ENCODE results near the gene DIDO1. TPM values are rescaled to one million over a fixed set of nuclear protein-coding genes. Genes with fewer than 3 reads are reported as not detected.
"Not testable (repeated sequence)": the region's sequence is repeated elsewhere in the genome, so short reads cannot be mapped to it uniquely, and the experiment has no call there.

Gene DIDO1
- total and polyA plus RNA-seq, 9 donors: 35.0 to 42.0 (median 38.2) TPM

DNA sequence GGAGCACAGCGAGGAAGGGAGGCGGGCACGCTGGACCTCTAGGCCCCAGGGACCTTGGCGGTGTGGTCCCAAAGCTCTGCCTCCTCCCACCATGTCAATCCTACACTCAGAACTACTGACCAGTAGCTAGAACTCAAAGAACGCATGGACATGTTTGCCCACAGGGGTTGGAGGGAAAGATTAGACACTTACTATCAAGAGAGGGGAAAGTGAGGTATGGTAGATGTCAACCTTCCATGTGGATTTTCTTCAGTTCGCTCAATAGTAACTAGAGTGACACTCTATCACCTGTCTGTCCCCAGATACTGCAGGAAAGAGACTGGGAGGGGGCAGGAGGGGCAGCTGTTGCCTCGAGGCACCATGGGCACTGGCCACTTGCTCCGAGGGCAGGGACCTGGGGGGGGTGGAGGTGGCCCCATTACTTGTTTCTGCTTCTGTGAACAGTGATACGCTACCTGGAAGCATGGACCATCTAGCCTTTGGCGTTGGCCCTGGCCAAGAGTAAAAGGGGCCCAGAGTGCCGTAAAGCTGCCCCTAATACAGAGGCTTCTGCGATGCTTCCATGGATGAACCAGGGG lies 912 bp upstream of the DIDO1 start:
- Histone ChIP-seq H3K36me3 (ENCODE audit: control insufficient read depth, insufficient read depth, low read length) (no peaks in the 10 kb centered on the region), H3K27me3 (ENCODE audit: control insufficient read depth, insufficient read depth, low read length) (no peaks in the 10 kb centered on the region), H3K4me3 (ENCODE audit: low read length) (peak overlapping the region; percentile 92), H3K9me3 (replicated peaks; ENCODE audit: control insufficient read depth, low read depth, low read length) (no peaks in the 10 kb centered on the region), H3K27ac (ENCODE audit: low read length) (peak overlapping the region; percentile 52), H3K4me1 (ENCODE audit: control insufficient read depth, insufficient read depth, low read length) (peaks cover 46% of the 10 kb centered on the region)
- no peak for DNase-seq
- 74% methylated on average over 4 of the region's 12 CpGs for WGBS (ENCODE audit: insufficient coverage)

DNA sequence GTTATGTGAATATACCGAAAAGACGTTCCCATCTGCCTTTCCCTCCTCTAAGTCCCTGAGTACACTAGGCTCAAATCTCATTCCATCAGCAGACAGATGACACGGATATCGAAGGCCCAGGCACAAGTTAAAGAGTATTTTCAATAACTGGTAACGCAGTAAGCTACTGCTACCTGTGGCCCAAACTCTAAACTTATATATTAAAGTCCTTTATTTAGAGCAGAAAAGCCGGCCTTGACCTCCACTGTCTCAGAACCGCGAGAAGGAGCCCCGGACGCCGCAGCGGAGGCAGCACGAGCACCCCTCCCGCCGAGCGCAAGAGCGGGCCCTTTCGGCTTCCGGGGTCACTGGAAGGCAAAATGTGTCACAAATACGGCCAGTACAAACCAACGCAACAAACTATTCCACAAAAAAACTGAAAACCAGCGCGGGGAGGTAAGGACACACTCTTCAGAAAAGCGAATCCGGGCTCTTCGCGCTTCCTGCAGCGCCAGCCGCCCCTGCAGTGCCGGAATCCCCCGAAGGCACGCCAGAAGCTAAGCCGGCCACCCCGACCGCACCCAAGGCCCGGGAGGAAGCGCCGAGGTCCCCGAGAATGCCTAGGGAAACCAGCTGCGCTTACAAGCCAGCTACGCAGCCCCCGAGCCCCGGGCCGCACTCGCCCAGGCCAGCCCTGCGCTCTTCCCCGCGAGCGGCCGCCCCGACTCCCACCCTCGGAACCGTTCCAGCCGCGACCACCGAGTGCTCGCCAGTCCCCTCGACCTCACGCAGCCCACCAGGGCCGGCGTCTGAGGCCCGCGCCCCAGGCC lies 681 bp downstream of the DIDO1 start:
- H3K27ac ChIP-seq (ENCODE audit: low read length): peak overlapping the region; percentile 87
- H3K4me3 ChIP-seq (ENCODE audit: low read length): peak overlapping the region; percentile 92
- no peaks in the 10 kb centered on the region for H3K27me3 ChIP-seq (ENCODE audit: control insufficient read depth, insufficient read depth, low read length)
- peak; percentile 46 for DNase-seq
- WGBS (ENCODE audit: insufficient coverage): 0% methylated on average over 57 of the region's 63 CpGs
- no peaks in the 10 kb centered on the region for H3K36me3 ChIP-seq (ENCODE audit: control insufficient read depth, insufficient read depth, low read length)
- no peaks in the 10 kb centered on the region for H3K9me3 ChIP-seq (replicated peaks; ENCODE audit: control insufficient read depth, low read depth, low read length)
- peaks cover 54% of the 10 kb centered on the region for H3K4me1 ChIP-seq (ENCODE audit: control insufficient read depth, insufficient read depth, low read length)

DNA sequence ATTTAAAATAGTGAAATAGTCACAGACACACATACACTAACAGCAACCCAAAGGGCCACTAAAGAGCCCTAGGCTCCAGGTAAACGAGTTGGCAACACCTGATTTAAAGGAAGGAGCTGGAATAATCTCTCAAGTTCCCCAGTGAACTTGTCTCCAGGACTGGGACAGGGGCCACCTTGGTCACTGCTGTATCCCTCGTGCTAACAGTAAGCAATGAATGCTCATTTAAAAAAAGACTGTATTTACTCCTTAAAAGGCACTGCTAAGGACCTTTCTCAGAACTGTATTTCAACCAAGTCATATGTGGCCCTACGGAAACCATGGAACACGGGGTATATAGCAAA lies 1.3 kb downstream of the DIDO1 start:
- peaks cover 59% of the 10 kb centered on the region for H3K4me1 ChIP-seq (ENCODE audit: control insufficient read depth, insufficient read depth, low read length)
- 0% methylated on average over 2 of the region's 4 CpGs for WGBS (ENCODE audit: insufficient coverage)
- DNase-seq: no peak

DNA sequence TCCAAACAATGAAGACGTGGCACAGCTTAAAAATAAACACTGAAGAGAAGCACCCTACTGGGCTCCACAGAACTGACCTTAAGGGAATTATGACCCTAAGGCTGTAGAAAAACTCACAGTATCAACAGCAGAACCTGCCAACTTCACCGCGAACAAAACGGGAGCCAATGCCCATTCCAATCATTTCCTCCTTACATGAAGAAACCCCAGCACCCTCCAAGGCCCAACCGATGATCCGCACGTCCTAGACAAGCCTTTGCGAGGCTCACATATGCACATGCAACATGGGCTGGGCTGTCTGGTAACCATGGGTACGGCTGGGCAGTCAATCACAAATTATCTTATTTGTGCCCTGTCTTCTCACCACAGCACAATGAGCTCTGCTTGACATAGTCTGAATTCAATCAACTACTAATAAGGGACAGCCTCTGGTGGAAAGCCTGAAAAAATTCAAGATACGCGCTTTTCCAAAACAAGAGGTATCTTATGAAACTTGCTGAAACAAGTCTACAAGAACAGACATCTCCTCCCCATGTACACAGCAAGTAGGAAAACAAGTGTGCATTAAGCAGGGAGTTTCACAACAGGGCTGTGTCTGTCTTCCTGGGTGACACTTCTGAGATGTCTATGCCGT lies 1.7 kb downstream of the DIDO1 start:
- Histone ChIP-seq H3K4me3 (ENCODE audit: low read length) (peak overlapping the region; percentile 92), H3K36me3 (ENCODE audit: control insufficient read depth, insufficient read depth, low read length) (no peaks in the 10 kb centered on the region), H3K4me1 (ENCODE audit: control insufficient read depth, insufficient read depth, low read length) (peaks cover 59% of the 10 kb centered on the region), H3K9me3 (replicated peaks; ENCODE audit: control insufficient read depth, low read depth, low read length) (no peaks in the 10 kb centered on the region), H3K27me3 (ENCODE audit: control insufficient read depth, insufficient read depth, low read length) (no peaks in the 10 kb centered on the region), H3K27ac (ENCODE audit: low read length) (peak overlapping the region; percentile 87)
- no peak for DNase-seq
- WGBS (ENCODE audit: insufficient coverage): 39% methylated on average over 8 of the region's 12 CpGs

More for the DNA sequence above, 1.3 kb downstream of the DIDO1 start:
- no peaks in the 10 kb centered on the region for H3K36me3 ChIP-seq (ENCODE audit: control insufficient read depth, insufficient read depth, low read length)
- H3K4me3 ChIP-seq (ENCODE audit: low read length): peak overlapping the region; percentile 92
- no peaks in the 10 kb centered on the region for H3K9me3 ChIP-seq (replicated peaks; ENCODE audit: control insufficient read depth, low read depth, low read length)
- peak overlapping the region; percentile 87 for H3K27ac ChIP-seq (ENCODE audit: low read length)
- no peaks in the 10 kb centered on the region for H3K27me3 ChIP-seq (ENCODE audit: control insufficient read depth, insufficient read depth, low read length)

DNA sequence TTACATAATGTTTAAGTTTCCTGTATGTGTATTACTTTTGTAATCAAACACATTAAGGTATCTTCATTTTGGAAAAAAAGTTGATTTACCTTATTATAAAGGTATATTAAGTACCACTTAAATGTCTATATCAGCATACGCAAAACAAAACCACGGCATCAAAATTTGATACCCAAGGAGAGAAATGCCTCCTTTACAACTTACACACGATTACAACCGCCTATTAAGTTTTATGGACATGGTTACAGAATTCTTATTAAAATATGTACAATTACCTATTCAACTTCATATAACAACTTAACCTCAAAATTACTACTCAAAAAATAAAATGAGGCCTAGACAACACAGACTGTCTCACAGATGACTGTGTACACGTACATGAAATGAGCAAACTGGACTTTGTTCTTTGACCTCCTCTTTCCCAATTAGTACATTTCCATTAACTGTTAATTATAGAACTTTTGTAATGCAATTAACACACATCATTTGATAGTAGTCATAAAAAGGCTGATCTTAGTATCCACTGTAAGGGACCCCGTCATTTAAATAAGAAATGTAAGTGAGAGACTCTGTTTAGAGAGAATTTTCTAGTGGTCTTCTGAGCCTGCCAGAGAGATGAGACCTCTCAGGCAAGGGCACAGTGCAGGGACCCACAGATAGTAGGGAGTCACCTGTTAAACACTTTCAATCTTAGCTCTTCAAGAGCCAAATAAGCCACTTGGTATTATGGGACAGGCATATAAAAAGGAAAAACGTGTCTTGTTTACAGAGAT lies 2.5 kb downstream of the DIDO1 start:
- no peaks in the 10 kb centered on the region for H3K36me3 ChIP-seq (ENCODE audit: control insufficient read depth, insufficient read depth, low read length)
- H3K27ac ChIP-seq (ENCODE audit: low read length): no peak overlapping the region
- no peaks in the 10 kb centered on the region for H3K27me3 ChIP-seq (ENCODE audit: control insufficient read depth, insufficient read depth, low read length)
- WGBS (ENCODE audit: insufficient coverage): no CpG with 5 or more reads among the region's 7 CpGs
- H3K4me3 ChIP-seq (ENCODE audit: low read length): no peak overlapping the region
- no peaks in the 10 kb centered on the region for H3K9me3 ChIP-seq (replicated peaks; ENCODE audit: control insufficient read depth, low read depth, low read length)
- H3K4me1 ChIP-seq (ENCODE audit: control insufficient read depth, insufficient read depth, low read length): peaks cover 58% of the 10 kb centered on the region
- no peak for DNase-seq

DNA sequence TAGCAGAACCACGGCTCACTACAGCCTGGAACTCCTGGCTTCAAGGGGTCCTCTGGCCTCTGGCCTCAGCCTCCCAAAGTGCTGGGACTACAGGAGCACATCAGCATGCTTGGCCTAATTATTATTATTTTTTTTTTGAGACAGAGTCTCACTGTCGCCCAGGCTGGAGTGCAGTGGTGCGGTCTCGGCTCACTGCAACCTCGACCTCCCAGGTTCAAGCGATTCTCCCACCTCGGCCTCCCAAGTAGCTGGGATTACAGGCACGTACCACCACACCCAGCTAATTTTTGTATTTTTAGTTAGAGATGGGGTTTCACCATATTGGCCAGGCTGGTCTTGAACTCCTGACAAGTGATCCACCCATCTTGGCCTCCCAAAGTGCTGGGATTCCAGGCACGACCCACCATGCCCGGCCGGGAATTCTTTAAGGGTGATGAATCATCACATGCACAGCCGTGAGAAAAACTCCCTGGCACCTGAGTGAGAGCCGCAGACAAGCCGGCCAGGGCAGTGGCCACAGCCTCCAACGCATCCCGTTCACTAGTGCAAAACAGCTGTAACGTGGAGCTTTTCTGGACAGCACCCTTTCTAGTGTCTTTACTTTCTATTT lies 3.1 kb downstream of the DIDO1 start:
- H3K4me1 ChIP-seq (ENCODE audit: control insufficient read depth, insufficient read depth, low read length): peaks cover 55% of the 10 kb centered on the region
- H3K9me3 ChIP-seq (replicated peaks; ENCODE audit: control insufficient read depth, low read depth, low read length); H3K4me3 ChIP-seq (ENCODE audit: low read length); H3K27me3 ChIP-seq (ENCODE audit: control insufficient read depth, insufficient read depth, low read length); H3K36me3 ChIP-seq (ENCODE audit: control insufficient read depth, insufficient read depth, low read length); DNase-seq; H3K27ac ChIP-seq (ENCODE audit: low read length): not testable (repeated sequence)
- WGBS (ENCODE audit: insufficient coverage): 61% methylated on average over 6 of the region's 17 CpGs

DNA sequence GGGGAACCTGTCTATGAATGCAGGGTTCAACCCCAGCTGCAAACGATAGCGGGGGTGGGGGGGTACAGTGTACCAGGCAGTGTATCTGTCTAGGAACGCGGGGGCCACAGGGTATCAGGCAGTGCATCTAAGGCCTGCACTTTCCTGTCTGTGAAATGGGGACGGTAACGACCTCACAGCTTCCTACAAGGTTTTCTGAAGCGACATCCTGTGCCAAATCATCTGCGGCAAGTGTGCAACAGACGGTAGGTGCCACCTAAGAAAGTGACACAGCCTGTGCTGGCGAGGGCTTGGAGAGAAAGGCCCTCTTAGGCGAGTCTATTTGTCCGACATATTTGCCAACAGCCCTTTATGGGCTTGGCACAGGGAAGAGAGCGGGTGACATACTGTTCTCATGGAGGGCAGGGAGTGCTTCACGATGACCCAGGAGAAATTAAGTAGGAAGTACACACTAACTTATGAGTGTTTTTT lies 3.8 kb downstream of the DIDO1 start:
- no peaks in the 10 kb centered on the region for H3K27me3 ChIP-seq (ENCODE audit: control insufficient read depth, insufficient read depth, low read length)
- no peak overlapping the region for H3K4me3 ChIP-seq (ENCODE audit: low read length)
- no peak for DNase-seq
- H3K9me3 ChIP-seq (replicated peaks; ENCODE audit: control insufficient read depth, low read depth, low read length): no peaks in the 10 kb centered on the region
- H3K36me3 ChIP-seq (ENCODE audit: control insufficient read depth, insufficient read depth, low read length): no peaks in the 10 kb centered on the region
- H3K27ac ChIP-seq (ENCODE audit: low read length): no peak overlapping the region
- 69% methylated on average over 10 of the region's 14 CpGs for WGBS (ENCODE audit: insufficient coverage)
- H3K4me1 ChIP-seq (ENCODE audit: control insufficient read depth, insufficient read depth, low read length): peaks cover 53% of the 10 kb centered on the region

DNA sequence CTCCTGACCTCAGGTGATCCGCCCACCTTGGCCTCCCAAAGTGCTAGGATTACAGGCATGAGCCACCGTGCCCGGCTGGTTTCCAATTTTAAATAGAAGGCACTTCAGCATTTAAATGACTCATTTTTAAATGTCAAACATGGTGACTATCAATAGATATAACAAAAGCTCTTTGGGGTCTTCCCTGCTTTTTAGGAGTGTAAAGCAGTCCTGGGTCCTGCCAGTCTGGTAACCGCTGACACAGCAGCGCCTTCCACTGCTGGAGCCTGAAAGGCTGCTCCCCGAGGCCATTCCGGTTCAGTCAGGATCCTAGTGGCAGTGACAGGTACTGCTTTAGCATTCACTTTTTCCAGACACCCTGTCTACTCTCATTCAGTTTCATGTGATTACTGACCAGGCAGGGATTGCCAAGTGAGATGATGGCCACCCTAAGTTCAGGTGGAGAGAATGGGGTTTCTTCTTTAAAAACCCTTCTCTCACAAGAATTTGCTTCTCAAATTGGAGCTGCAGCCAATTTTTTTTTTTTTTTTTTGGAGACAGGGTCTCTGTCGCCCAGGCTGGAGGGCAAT lies 5.1 kb downstream of the DIDO1 start:
- Histone ChIP-seq H3K27me3 (ENCODE audit: control insufficient read depth, insufficient read depth, low read length) (no peaks in the 10 kb centered on the region), H3K36me3 (ENCODE audit: control insufficient read depth, insufficient read depth, low read length) (no peaks in the 10 kb centered on the region), H3K9me3 (replicated peaks; ENCODE audit: control insufficient read depth, low read depth, low read length) (no peaks in the 10 kb centered on the region), H3K27ac (ENCODE audit: low read length) (no peak overlapping the region), H3K4me1 (ENCODE audit: control insufficient read depth, insufficient read depth, low read length) (peaks cover 44% of the 10 kb centered on the region), H3K4me3 (ENCODE audit: low read length) (no peak overlapping the region)
- peak; percentile 55 for DNase-seq
- WGBS (ENCODE audit: insufficient coverage): no CpG with 5 or more reads among the region's 8 CpGs

DNA sequence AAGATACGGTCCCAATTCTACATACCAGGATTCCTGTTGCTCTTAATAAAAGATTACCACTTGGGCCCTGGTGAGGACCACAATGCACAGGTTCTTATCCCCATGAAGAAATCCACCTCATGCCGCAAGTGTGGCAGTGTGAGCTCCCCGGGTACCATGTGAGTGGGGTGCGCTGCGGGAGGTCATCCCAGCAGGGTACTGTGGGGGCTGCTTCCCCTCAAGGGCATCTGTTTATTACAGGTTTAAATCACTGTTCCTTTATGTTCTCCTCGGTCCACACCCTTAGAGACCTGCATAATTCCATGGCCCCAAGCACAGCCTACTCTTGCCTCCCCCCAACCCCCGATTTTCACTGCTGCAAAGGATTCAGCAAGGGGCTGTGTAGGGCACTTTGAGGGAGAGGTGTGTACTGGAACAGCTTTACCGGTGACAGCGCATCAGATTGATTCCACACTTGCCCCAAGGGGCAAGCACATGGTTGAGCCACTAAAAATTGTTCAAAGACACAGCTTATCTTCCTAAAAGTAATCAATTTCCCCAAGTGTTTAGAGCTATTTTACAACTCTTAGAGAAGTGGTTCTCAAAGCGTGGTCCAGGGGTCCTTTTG lies 6.2 kb downstream of the DIDO1 start:
- Histone ChIP-seq H3K4me1 (ENCODE audit: control insufficient read depth, insufficient read depth, low read length) (peaks cover 48% of the 10 kb centered on the region), H3K4me3 (ENCODE audit: low read length) (no peak overlapping the region), H3K9me3 (replicated peaks; ENCODE audit: control insufficient read depth, low read depth, low read length) (no peaks in the 10 kb centered on the region), H3K27ac (ENCODE audit: low read length) (no peak overlapping the region), H3K27me3 (ENCODE audit: control insufficient read depth, insufficient read depth, low read length) (no peaks in the 10 kb centered on the region), H3K36me3 (ENCODE audit: control insufficient read depth, insufficient read depth, low read length) (no peaks in the 10 kb centered on the region)
- WGBS (ENCODE audit: insufficient coverage): 55% methylated on average over 7 of the region's 10 CpGs
- no peak for DNase-seq

Measured in muscle of leg (tissue), 11 donors.